Activated CD4-positive, alpha-beta T cell treated with anti-CD3 and anti-CD28 coated beads, Interleukin-2, amount 50 U/mL, for 1 hour (primary cell): Measurements from ENCODE around the gene RAB18.
"Not testable (repeated sequence)": the region's sequence is repeated elsewhere in the genome, so short reads cannot be mapped to it uniquely, and the experiment has no call there.

Experiments
- DNase-seq: peaks from one replicate; pipeline ENCODE4 v3.0.0-alpha.2; 2020

Gene RAB18

DNA sequence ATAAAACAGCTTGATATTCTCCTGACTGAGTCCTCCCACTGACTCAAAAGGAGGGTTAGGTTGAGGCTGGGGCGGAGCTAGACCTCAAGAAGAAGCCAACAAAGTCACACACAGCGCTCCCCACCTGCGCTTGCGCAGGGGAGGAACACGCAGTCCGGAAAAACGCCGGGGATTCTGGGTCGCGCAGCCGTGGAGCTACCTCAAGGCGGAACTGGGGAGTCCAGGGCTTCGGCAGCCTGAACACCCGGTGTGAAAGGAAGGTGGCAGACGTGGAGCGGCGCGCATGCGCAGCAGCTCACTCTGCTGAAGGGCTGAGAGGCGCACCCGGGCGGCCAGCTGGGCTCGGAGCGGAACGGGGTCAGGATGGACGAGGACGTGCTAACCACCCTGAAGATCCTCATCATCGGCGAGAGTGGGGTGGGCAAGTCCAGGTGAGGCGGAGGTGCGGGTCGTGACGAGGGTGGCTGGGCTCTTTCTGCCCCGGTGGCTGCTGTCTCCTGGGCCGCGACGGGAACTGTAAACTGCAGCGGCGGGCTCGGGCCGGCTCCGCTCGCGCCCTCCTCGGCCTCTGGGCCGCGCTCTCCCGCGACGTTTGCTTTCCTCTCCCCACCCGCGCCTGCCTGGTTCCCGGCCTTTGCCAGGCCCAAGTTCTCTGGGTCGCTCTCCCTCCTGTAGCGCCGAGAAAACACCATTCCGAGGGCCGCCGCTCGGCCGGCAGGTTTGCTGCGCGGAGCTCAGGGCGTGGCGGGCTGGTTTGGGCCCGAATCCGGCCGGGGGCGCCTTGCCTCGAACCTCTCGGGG lies at the start of gene RAB18:
Gene RAB18, plus strand, starts transcription at position 298 of the 801 bp plus-strand sequence. Its CDS starts 66 bp downstream, at position 364.
- peak; percentile 97 for DNase-seq

DNA sequence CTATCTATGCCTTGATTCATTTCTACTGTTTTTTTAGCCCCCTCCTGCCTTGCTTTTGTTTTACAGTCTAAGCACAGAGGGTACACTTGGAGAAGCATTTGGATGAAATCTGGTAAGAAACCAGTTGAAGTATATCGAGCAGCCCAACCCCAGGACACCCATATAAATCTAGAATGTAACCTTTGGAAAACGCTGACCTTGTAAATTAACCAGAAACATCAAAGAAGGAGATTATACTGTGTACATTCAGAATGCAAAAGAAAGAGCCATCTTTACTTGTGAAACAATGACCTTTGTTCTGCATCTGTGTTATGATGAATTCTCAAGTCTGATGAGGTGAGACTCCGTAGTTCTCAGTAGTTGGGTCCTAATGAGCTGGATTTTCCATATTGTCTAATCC lies 49.3 kb upstream of the RAB18 start:
- no peak for DNase-seq

DNA sequence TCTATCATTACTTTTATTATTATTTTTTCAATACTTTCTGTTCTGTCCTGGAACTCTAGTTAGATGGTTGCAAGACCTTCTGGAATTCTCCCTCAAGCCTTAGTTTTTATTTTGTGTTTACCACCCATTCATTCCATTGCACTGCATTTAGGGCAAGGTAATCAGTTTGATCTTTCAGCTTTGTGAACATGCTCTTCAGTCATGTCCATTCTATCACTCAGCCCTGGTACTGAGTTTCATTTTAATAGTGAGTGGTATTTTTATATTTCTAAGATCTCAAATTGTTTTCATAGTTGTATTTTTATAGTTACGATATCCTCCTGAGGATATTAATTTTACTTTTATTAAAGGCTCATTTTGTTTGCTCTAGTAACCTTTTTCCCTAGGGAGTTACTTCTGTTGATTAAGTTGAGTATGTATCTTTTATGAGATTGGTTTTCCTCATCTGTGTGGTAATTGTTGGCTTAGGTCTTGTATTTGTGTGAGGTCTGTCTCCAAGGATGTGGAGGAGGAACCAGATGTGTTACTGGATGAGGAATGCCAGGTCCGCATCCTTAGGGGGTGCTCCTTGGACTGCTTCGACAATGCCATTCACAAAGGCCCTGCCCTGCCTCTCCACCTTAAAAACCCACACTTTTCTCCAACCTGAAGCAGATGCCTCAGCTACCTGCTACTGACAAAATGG lies 46.7 kb upstream of the RAB18 start:
- no peak for DNase-seq

DNA sequence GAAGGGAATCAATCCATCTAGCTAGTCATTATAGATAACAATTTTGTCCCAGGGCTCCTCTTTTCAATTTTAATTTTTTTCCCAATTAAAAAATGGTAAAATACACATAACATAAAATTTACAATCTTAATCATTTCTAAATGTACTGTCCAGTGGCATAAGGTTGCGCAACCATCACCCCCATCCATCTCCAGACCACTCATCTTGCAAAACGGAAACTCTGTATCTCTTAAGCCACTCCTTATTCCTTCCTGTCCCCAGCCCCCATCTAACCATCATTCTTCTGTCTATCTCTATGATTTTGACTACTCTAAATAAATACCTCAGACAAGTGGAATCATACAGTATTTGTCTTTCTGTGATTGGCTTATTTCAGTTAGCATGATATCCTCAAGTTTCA lies 46.1 kb upstream of the RAB18 start:
- no peak for DNase-seq

DNA sequence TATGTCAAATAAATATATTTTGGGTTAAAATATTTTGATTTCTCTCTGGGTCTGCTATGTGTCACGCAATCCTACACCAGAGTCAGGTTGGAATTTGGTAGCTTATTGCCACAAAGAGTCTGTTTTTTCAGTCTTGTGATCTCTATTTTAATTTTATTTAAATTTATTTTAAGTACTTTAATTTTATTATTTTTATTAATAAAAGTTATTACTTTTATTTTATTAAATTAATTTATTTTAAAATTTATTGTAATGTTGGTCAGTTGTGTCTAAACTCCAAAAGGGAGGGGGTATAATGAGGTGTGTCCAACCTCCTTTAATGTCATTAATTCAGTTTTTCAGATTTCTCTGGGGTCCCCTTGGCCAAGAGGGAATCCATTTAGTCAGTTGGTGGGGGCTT lies 42.8 kb upstream of the RAB18 start:
- no peak for DNase-seq

DNA sequence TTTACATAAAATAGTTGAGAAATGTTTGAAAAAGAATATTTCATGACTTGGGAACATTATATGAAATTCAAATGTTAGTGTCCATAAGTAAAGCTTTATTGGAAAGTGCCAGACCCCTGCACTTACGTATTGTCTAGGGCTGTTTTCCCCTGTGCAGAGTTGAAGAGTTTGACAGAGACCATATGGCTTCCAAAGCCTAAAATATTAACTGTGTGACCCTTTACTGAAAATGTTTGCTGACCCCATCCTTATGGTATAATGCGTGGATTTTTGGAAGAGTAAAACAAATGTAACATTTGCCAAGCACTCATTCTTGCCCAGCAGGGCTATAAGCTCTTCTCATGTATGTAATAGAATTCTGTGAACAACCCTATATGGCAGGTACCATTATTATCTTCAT lies 40.1 kb upstream of the RAB18 start:
- no peak for DNase-seq

DNA sequence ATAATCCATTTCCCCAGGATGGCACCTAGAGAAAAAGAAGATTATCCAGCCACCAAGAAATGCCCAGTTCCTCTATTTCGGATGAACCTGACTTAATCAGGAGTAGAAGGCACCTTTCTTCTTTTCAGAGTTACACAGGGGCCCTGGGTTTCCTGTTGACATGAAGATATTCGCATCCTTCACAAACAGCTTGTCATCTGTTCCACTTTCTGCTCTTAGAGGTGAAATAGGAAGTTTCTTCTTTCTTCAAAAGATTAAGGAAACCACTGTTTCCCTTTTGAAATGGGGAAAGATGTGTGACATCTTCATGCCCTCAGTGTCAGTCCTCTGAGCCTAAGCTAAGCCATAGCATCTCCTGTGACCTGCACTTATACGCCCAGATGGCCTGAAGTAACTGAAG lies 39.1 kb upstream of the RAB18 start:
- DNase-seq, result no peak

DNA sequence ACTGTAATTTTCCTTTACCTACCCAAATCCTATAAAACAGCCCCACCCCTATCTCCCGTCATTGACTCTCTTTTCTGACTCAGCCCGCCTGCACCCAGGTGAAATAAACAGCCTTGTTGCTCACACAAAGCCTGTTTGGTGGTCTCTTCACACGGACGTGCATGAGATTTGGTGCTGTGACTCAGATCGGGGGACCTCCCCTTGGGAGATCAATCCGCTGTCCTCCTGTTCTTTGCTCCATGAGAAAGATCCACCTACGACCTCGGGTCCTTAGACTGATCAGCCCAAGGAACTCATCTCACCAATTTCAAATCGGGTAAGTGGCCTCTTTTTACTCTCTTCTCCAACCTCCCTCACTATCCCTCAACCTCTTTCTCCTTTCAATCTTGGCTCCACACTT lies 38.5 kb upstream of the RAB18 start:
- DNase-seq, result not testable (repeated sequence)

DNA sequence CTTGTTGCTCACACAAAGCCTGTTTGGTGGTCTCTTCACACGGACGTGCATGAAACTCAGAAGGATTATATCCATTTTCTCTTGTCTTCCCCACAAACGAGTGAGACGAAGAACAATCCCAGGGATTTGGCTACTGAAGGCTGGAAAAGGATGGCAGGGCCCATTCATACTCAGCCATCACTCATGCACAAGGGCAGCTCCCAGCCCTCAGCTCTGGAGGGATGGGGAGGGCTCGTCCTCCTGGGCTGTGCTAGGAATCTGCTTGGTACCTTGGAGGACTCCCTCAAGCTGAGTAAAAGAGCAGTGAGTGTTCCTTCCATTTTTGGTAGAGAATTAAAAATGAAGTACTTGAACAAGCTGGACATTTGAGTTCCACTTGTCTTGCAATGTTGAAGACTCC lies 33.2 kb upstream of the RAB18 start:
- no peak for DNase-seq

DNA sequence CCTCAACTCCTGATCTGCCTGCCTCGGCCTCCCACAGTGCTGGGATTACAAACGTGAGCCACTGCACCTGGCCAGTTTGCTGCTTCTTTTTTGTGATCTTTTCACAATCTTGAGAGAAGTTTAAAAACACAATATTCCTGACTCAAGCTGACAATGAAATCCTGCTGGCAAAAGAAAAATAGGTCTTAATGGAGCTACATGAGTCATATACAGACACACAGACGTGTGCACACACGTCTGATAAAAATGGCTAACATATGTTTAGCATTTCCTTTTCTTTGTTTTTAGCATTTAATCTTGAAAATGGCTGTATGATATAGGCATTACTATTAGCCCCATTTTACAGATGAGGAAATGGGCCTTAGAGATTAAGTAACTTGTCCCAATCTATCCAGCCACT lies 29.4 kb upstream of the RAB18 start:
- no peak for DNase-seq

DNA sequence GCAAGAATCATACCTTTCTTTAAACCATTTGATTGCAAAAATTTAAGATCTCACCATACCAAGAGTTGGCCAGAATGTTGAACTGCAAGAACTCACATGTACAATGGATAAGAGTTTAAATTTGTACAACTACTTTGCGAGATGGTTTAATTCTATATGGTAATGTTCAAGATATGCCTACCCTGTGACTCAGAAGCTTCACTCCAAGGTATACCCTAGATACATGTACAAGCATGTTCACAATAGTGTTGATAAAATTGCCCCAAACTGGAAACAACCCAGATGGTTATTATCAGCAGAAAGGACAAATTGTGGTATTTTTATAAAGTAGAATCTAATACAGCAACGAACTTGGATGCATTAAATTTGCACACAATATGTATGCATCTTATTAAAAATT lies 25.1 kb upstream of the RAB18 start:
- no peak for DNase-seq

DNA sequence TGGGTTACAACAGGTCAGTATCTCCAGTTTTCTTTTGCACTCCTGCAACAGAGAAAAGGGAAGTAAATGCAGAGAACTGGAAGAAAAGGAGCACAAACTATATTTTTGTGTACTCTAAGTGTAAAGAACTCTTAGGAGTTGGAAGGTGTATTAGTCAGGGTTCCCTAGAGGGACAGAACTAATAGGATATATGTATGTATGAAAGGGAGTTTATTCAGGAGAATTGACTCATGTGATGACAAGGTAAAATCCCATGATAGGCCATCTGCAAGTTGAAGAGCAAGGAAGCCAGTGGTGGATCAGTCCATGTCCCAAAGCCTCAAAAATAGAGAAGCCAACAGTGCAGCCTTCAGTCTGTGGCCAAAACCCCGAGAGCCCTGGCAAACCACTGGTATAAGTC lies 22.6 kb upstream of the RAB18 start:
- no peak for DNase-seq

DNA sequence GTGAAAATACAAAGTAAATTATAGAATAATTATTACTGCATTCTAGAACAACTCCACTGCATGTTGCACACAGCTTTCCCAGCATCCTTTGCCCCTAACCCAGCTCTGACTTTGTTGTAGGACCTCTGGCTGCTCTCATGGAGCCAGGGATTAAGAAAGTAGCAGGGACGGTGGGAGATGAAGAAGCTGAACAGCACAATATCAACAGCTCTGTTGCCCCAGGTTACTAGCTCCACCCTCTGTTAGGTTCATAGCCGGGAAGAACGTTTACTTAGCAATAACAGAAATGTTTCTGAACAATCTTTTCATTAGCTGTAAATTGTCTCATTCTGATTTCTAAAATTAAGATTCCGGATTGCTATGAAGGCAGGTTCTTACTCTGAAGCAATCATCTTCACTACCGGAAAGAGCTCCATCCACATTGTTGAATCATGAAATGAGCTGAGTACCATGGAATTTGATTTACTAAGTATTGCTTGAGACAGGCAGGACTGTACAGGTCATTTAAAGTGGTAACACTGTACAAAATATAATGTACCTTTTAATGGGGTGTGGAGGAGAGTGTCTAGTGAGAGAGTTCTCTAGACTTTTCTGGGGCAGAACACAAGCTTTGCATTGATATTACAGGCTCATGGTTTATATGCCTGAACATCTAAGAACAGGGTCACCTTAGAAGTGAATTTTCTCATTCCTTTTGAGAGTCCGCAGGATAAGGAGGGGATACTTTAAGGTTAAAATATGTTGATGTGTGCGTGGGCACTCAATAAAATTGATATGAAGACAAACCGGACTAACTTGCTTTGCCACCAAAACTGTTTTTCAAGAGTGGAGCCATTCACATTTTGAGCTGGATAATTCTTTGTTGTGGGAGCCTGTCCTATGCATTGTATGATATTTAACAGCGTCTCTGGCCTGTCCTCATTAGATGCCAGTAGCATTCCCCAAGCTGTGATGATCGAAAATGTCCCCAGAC lies 20.8 kb upstream of the RAB18 start:
- DNase-seq, result no peak

DNA sequence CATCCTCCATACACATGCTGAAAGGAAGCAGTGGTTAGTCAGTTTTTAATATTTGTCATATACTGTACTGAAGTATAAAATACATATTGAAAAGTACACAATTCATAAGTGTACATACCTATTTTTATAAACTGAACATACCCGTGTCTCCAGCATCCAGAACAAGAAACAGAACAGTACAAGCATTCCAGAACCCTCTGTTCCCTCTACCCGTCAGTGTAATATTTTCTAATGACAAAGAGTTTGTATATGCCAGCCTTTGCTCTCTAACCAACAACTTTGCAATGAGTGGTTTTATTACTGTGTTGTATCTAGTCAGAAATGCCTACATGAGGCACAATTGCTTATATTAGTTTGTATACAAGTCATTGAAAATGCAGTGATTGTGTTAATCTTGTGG lies 18.7 kb upstream of the RAB18 start:
- DNase-seq, result no peak

DNA sequence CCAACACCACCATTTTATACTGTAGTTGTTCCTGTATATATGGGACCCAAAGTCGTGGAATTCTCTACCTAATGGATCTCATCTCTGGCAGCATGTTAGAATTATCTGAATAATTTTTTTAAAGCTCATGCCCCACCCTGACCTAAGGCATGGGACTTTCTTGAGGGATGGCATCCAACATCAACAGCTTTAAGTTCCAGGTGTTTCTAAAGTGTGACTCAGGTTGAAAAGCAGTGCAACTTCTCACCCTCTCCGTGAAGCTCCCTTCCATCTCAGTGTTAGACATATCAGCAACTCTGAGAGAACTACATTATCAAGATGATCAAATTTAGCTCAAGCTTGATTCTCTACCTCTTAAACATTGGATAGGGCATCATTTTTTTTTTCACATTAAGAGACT lies 18.1 kb upstream of the RAB18 start:
- no peak for DNase-seq

DNA sequence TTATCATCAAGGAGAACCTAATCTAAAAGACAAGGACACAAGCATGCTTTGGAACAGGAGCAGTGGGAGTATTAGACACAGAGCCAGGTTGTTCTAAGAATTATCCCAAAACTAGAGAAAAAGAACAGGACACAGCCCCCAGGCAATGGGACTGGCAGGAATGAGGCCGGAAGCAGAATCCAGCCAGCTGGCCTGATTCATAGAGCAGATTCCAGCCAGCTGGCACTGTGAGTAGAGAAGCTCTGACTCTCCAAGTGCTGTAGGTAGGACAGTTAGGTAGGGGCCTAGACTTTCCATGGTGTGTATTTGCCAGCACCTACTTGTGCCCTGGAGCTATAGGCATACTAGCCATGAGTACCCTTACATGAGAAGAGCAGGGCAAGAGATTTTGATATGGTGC lies 13.3 kb upstream of the RAB18 start:
- DNase-seq, result no peak

DNA sequence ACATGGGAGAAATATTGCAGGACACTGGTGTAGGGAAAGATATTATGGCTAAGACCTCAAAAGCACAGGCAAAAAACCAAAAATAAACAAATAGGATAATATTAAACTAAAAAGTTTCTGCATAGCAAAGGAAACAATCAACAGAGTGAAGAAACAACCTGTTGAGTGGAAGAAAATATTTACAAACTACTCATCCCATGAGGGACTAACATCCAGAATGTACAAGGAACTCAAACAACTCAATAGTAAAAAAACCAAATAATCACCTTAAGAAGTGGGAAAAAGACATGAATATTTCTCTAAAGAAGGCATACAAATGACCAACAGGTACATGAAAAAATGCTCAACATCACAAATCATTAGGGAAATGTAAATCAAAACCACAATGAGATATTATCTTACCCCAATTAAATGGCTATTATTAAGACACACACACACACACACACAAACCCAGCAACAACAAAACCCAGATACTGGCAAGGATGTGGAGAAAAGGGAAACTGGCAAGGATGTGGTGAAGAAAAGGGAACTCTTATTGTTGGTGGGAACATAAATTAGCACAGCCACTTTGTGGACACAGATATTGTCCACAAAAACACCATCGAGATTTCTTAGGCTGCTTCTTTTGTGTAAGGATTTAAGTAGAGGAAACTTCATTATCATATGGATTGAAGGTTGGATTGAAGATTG lies 9.8 kb upstream of the RAB18 start:
- no peak for DNase-seq

DNA sequence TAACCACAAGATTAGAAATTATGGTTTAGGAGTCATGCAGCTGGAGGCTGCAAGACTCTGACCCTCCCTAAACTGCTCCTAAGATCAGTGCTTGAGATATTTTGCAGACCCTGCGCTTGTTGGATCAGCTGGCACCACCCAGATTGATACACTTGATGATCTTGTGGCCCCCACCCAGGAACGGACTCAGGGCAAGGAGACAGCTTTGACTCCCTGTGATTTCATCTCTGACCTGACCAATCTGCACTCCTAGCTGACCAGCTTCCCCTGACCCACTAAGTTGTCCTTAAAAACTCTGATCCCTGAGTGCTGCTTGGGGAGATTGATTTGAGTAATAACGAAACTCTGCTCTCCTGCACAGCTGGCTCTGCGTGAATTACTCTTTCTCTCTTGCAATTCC lies 8.0 kb upstream of the RAB18 start:
- no peak for DNase-seq

DNA sequence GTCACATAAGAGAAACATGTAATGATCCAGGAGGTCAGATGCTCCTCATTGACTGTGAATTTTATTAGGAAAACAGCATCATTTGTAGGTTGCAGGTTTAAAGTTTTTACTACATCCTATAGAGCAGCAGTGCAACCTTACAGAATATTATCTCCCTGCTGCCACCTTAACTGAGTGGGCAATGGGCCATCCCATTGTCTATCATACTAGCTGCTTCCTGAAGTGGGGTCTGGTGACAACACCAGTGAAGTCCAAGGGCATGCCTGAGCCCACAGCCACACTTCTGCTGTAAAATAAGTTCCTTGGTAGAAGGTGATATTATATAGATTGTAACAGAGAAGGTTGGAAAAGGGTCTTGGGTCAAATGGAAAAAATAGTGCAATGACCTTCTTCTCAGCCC lies 4.0 kb upstream of the RAB18 start:
- DNase-seq, result no peak

DNA sequence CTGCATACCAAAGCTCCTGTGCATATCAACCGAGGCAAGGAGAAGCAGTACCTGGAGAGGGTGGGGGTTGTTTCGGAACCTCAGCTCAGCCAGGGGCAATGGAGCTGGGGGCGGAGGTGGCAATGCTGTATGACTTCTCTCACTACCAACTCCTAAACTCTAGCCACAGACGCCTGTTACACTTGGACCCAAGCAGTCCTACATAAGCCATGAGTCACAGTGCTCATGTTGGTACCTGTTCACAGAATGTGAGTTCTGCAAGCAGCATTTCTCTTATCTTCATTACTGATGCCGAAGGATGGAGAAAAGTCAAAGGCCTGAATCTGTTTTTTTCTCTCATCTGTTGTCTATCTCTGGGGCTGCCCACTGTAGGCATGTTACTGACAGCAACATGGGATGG lies 3.2 kb upstream of the RAB18 start:
- no peak for DNase-seq

DNA sequence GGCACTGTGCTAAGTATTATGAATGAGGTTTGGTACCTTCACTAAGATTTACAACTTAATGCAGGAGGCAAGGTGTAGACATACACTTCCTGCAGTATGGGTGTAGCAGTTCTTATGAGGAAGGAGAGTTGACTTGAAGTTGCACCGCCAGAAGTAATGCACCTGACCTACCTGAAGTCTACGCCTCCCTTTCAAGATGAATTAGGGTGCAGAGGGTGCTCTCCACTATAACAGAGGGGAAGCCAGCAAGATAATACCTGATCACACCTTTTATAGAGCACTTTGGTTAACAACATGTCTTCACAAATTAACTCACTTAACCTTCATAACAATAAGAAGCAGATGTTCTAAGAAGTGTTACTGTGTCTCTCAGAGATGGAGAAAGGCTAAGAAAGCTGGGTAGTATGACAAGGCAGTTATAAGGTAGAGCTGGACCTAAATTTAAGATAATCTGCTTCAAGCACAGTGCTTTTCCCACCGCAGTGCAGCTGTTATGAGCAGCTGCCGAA lies 552 bp upstream of the RAB18 start:
- DNase-seq, result no peak

DNA sequence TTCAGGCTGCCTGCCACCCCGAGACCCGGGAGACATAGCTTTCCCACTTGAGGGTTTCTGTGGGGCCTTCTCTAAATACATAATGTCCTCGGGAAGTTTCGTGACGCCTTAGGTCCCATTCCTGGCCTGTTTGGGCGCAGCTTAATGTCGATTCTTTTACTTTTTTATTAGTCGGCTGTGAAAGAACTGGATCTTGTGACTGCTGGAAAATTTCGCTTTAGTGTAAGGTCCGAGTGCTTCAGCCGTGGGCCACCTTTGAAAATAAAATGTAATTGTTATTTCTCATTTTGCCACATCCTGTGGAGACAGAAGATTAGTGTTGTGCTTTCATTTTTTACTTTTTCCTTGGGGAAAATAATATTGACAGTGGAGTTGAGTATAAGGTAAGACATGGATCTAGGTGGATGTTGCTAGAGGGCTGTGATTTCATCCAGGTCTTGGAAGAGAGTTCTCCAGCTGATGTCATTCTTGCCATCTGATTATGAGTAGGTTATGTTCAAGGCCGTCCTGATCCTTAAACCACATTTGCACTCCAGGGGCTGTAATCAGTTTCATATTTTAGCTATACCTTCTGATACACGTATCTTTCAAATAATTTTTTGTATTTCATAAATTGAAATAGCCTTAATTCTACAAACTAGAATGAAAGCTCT lies 830 bp downstream of the RAB18 start:
- no peak for DNase-seq
